Dedifferentiated amniotic fluid mesenchymal stem cell (primary cell): Measurements from ENCODE around the gene CARS2.

Source experiments
- DNase-seq: peaks from one replicate; pipeline ENCODE4 v3.0.0-alpha.2; 2016; ENCODE audit errors: extremely low spot score

The CARS2 gene

DNA sequence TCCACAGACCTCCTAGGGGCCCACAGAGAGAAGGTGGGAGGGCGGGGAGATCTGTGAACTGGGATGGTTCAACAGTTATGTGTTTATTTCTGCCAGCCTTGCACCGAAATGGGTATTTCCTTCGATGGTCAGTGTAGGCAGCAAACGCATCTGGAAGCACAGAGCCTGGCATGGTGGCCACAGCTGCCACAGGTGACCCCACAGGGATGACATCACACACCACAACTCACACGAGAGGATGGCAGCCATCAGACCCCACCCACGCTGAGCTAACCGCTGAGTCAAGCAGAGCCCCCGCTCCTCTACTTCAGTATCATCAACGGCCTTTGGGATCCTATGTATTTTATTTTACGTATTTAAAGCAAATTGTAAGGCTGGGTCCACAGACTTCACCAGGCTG, 53.2 kb downstream of the CARS2 start:
- DNase-seq, result no peak

DNA sequence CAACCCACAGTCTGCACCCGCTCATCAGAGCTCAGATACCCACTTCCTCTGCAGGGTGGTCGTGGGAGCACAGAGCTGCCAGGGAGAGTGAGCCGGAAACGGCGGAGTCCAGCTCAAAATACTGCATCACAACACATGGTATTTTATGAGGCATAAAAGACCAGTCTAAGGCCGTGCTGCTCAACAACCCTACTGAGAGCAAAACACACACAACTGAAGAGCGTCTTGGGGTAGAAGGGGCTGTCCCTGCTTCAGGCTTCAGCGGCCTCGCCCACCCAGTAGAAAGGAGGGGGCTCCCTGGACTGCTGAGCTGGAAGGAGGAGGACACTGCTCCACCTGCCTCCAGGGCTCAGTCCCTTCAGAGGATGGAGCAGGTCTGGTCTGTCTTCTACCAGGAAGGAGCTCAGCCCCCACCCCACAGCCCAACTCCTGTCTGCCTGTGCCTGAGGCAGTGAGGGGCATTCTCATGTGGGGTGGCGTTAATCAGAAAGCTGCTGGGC, 53.6 kb downstream of the CARS2 start:
- no peak for DNase-seq

DNA sequence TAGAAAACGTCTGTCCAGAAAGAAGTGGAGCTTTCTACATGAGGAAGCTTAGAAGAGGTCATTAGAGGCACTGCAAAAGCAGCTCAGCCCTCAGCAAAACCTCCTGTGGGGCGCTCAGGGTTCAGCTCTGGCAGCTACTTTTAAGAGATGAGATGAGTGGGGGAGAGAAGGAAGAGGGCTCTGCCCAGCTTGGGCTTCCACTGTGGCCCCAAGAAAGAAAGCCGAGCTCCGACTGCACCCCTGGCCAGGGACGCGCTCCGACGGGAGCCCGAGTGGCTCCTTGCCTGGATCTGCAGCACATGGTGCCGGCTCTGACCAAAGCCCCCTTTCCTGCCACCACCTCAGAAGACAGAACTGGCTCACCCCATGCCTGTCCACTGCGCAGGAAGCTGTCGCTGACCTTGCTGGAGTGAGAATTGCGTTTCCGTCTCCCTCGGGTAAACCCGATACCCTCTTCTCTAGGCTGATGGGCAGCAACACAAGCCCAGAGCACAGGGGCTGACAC, 54.1 kb downstream of the CARS2 start:
- DNase-seq, result no peak

DNA sequence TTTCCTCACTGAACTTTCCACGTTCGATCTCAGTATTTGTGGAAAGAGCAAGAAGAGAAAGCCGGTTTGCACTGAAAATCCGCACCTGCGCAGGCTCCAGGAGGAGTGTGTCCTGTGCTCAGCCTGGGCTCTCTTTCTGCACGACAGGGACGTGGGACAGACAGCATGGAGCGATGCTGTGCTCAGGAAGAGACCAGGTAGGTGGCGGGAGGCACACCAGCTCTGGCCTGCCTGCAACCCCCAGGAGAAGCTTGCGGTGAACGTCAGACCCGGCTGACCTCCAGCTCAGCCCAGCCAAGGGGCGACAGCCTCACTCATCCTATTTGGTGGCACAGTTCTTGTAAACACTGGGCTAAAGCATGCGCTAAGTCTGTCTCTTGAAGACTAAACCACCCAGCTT, 54.6 kb downstream of the CARS2 start:
- no peak for DNase-seq

DNA sequence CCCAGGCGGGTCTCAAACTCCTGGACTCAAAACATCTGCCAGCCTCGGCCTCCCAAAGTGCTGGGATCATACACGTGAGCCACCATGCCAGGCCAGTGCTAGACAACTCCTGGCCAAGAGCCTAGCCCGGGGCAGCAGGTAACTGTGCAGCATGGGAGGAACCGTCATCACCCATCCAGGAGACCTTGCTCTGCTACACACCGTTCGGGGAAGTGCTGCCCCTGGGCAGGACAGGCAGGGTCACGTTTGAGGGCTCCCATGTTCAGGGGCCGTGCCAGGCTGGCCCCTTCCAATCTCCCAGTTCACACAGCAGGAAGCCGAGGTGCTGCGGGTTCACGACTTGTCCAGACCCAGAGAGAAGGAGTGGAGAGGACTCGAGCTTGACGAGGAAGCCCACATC, 55.5 kb downstream of the CARS2 start:
- DNase-seq, result no peak

DNA sequence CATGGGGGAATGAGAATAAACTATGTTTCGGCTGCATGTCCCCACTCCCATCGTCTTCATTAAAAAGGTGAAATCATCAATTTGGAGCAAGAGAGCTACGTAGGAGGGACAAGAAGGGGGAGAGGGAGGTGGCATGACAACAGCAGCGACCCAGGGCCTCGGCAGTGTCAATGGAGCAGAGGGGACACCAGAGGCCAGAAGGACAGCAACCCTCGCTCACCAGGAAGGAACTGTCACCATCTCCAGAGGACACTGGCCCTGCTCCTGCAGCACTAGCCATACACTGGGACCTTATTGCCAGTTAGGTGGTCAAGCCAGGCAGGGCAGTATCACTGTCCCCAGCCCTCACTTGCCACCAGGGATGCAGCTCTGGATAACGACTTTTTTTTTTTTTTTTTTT, 56.4 kb downstream of the CARS2 start:
- no peak for DNase-seq

DNA sequence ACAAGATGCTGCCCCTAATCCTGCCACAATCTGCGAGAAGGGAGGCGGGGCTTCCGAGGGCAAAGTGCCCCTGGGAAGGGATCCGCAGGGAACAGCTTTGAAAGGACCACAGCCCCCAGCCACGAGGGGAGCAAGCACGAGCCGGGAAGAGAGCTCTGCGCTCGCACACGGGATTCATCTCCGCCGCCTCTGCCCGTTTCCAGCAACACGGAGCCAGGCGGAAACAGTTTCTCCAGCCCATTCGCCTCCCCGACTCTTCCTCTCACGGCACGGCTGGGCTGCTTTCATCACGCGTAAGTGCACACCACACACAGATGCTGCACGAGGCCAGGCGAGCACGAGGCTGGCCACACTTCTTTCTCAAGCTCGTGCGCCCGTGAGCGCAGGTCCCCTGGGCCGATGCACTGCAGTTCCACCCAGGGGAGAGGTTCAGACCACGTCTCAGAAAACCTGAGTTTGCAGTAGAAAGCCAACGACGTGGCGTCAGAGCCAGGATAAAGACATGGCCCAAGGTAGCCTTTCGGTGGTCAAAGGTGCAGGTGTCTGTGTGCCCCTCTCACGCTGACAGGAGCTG, 57.0 kb downstream of the CARS2 start:
- DNase-seq, result no peak

DNA sequence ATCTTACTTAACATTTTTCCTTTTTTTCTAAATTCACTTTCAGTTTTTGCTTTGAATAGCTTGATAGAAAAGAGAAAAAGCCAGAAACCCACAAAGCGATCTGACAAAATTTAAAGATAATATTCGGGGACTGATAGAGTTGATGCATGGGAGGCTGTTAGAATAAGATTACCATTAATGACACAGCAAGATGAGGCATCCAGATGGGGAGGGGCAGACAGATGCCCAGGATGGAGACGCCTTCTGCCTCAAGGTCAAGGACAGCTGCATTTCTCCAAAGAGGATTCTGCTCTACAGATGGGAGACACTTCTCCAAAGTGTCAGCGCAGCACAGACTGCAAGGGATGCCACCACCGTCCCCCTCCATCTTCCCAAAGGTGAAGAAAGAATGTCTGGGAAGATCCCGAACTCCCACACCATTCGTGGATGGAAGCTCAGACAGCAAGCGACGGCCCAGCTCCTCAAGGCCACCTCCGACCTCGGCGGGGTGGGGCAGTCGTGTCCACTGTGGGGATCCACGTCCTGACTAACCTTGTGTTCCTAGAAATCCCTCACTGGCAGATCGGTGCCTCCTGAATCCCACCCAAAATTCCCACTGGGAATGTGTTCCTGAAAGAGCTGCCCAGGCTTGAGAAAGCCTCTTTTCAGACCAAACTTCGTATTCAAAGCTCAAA, 57.6 kb downstream of the CARS2 start:
- DNase-seq, result no peak

DNA sequence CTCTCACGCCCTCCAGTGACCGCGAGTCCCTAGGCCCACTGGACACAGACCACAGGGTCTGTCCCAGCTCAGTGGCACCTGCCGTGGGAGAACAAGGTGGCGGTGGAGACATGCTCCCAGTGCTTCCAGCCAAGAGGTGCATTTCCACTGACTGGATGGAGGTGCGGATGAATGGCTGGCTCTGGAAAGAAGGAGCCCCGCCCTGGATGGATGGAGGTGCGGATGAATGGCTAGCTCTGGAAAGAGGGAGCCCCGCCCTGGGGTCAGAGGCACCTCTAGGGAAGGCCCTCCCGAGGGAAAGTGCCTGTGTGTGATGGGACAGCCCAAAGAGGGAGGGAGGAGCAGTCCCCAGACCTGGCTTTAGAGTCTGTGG, 58.6 kb downstream of the CARS2 start:
- DNase-seq, result no peak

DNA sequence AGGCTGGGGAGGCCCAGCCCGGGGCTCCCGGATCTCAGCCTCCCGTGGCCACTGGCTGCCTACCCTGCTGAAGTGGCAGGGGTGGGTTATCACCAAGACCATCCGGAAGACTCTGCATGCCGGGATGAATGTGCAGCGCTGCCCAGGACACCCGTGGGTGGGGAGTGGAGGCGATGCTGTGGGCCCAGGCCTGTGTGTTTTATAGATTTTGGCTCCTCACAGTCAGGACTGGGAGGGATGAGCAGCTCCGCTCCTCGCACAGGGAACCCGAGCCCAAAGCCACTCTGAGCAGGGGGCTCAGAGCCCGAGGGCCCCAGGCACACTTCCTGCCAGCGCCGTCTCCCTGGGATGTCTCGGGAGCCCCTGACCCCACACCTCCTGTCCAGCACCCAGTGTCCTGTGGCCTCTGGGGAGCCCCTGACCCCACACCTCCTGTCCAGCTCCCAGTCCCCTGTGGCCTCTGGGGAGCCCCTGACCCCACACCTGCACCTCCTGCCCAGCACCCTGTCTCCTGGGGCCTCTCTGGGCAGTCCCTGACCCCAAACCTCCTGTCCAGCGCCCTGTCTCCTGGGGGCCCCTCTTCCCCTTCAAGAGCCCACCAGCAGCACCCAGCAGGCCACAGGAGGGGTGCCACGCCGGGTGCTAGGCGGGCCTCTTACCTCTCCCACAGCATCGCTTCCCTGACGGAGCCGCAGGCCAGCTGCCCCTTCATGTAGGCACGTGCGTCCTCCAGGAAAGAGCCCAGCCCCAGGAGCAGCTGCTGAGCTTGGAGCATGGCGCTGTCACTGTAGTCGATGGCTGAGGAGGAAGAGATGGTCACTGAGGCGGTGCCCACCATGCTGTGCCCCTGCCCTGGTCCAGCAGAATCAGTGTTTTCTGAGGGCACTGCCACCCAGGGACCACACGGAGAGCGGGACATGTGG, 59.2 kb downstream of the CARS2 start:
- DNase-seq, result no peak

DNA sequence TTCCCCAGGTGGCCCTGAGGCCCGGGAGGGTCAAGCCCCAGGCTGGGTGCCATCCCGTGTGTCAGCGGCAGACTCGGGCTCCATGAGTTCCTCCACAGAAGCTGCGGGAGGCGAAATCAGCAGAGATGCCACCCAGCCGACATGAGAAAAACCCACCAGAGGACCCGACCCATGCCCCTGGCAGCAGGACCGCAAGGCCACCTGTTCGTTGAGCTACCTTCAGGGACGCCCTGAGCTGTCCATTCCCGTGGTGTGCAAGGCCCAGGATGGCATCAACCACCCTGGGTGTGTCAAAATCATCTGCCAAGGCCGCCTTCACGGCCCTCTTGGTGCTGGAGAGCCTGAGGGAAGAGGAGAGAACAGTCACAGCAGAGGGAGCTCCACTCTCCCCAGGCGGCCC, 60.2 kb downstream of the CARS2 start:
- no peak for DNase-seq

DNA sequence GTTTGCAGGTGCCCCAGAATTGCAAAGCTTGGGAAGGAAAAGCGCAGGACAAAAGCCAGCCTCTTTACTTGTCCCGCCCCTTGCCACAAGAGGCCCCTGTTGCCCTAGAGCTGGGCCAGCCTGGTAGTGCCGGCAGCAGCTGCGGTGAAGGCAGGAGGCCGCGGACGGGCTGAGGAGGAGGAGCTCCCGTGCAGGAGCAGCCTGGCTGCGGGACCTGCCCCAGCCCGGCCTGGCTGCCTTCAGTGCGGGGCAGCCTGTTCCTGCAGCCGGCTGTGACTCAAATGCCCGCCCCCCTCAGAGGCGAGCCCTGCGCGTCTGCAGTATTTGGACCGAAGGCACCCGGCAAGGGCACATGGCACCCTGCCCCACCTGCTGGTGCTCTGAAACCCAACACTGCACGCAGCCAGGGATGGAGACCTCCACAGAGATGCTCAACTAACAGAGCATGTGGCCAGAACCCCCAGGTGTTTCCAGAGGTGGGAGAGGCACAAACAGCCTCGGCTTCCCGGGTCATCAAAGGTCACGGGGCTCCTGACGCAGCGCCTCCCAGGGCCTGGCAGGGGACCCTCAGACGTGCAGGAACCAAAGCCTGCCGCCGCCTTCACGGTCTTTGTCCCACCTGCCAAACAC, 60.9 kb downstream of the CARS2 start:
- no peak for DNase-seq

DNA sequence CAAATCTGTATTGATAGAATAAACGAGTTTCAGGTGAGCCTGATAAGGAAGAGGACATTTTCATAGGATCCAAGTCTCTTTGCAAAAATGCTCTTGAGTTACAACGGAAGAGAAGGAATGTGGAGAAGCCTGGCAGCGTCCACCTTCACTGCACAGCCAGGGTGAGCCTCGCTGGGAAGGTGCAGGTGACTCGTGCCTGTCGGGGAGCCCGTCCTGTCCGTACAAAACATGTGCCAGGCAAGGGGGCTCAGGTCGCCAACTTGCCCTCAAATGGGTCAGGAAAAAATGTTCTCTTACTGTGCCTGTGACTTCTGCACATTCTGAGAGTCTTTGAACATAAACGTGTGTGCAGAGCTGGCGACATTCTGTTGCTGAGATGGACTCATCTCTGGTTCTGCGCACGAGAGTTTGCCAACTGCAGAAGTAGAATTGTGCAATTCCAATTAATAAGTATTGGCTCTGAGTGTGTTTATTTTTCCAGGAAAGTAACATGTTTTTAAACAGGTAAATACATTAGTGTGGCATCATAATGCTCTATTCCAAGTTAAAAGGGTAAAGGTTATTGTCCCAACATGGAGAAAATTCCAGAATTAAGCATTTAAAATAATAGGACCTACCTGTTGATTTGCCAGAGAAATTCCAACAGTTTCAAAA, 62.0 kb downstream of the CARS2 start:
- no peak for DNase-seq

DNA sequence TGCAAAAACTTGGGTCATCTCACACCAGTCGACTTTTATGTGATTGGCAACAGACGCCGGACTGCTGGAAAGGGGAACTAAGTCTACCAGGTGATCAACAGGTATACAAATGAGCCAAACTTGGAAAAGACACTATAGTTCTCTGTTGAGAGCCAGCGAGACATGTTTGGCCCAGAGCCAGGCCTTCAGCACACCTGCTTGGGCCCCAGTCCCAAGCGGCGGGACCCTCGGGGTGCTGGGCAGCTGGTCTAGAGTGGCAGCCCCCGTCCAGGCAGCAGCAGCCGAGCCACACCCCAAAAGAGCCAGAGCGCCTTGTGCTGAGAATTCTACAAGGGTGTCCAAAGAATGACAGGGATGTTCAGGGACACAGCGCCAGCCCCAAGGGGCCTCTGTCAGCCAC, 62.6 kb downstream of the CARS2 start:
- no peak for DNase-seq

DNA sequence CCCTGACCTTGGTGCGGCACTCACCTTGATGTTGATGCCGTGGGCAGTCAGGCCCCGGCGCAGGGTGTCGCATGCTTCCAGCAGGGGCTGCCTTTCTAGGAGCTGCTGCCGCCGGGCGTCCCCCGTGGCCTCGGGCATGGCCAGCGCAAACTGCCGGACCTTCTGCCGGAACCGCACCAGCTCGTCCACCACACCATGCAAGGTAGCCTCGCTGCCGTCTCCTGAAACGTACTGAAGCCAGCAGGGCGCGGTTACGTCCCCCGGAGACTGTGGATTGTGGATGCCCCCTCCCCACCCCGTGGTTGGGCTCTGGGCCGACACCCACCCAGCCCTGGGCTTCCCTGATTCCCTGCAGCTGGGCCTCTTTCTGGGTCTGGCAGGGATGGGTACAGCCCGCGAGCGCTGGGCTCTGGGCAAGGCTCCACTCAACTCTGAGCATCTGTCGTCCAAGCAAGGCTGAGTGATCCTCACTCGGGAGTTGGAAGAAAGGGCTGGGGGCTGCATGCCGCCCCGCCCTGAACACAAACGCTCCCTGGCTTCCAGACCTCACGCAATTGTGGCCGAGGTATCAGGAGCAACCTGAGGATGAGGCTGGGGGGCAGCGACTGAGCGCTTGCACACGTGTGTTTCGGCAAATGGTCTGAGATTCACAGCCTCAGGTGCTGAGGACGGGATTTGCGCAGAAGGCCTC, 63.5 kb downstream of the CARS2 start:
- no peak for DNase-seq

DNA sequence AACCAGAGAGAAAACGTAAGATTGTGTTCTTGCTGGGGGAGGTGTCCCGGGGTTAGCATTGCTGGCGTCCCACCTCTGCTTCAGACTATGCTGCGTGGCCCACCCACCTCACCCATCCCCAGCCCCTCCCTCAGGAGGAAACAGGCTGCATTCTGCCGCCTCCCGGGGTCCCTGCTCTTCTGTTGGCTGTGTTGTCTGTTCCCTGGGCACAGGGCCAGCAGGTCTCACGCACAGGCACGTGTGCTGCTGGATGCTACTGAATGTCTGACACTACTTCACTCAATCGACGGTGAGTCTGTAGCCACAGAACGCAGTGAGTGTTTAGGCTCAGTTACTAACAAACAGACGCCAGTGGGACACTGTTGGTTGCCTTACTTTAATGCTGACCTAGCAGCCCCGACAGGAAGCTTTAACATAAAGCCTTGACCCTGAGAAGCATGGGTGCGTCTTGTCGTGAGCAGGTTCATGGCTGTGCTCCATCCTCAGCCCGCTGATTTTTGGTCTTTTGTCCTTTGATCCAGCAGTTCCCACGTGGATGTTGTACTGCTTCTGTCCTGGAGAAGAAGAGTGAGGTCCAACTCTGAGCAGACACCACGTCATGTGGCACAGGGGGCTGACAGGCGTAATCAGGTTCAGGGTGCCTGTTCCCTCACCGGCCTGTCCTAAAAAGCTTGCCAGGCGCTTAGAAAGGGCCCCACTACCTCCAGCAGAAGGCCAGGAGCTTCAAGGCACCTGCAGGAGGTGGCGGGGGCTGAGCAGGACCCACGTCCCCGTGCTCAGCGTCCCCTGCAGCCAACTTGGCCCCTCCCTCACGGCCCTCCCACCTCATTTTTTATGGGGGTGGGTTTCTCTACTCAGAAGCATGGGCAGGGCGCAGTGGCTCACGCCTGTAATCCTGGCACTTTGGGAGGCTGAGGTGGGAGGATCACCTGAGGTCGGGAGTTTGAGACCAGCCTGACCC, 64.6 kb downstream of the CARS2 start:
- DNase-seq, result no peak

DNA sequence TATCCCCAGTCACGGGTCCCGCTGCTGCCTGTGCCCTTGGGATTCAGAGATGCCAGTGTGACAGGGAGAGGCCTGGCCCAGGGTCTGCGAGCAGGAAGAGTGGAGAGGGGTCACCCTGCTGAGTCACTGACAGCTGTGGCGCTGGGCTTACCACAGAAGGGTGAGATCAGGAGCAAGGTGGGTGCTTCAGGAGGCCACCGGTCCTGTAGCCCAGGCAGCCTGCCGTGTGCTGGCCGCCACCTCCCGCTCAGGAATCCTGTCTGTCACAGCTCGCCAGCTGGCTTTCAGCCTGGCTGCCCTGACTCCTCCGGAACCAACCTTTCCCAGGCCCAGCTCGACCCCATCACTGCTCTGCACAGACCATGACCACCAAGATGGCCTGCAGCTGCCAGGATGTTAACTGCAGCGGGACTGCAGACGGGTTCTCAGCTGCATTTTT, 65.3 kb downstream of the CARS2 start:
- no peak for DNase-seq

DNA sequence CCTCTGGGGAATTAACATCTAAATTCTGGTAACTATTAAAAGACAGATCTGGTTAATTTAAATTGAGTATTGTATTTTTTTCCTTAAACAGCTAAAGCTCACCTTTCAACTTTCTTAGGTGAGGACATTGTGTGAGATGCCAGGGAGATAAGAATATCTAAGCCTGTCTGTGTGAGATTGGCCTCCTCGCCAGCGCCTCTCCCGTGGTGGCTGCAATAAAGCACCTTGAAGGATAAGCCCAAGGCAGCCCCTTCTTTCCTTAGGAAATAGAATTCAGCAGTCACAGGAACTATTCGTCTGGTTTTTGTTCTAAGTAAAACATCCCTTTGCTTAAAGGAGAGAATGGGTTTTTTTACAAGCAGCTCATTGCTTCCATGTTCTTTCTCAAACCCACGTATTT, 66.0 kb downstream of the CARS2 start:
- no peak for DNase-seq
